ENCODE results near the gene PDCL3.

DNA sequence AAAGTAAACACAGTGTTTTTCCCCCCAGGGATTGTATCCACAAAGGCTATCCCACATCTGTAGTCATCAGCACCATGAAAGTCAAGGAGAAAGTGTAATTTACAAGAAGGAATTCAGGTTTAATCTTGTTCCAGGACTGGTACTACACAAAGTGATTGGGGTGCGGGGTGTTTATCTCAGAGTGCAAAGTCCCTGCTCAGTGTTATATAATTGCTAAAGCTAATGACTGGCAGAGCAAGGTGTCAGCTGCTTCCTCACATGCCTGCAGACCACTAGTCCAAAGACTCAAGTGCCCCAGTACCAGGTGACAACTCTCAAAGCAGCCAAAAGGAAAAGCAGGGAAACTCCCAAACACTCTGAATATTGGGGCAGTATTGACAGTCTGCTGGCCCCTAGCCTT is 40.4 kb upstream of the PDCL3 start:
- TF ChIP-seq, protein P1, sequence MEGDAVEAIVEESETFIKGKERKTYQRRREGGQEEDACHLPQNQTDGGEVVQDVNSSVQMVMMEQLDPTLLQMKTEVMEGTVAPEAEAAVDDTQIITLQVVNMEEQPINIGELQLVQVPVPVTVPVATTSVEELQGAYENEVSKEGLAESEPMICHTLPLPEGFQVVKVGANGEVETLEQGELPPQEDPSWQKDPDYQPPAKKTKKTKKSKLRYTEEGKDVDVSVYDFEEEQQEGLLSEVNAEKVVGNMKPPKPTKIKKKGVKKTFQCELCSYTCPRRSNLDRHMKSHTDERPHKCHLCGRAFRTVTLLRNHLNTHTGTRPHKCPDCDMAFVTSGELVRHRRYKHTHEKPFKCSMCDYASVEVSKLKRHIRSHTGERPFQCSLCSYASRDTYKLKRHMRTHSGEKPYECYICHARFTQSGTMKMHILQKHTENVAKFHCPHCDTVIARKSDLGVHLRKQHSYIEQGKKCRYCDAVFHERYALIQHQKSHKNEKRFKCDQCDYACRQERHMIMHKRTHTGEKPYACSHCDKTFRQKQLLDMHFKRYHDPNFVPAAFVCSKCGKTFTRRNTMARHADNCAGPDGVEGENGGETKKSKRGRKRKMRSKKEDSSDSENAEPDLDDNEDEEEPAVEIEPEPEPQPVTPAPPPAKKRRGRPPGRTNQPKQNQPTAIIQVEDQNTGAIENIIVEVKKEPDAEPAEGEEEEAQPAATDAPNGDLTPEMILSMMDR (conservative IDR thresholded peaks at IDR 0.05): no peak
- no peak for TF ChIP-seq EZH2 (IDR thresholded peaks at IDR 0.05; ENCODE audit: low read depth)
